ENCODE results near the gene KLHL35. TPM values are rescaled to one million over a fixed set of nuclear protein-coding genes. Genes with fewer than 3 reads are reported as not detected.

KLHL35 gene
- total RNA-seq, 4 donors from 2014 or later = 0.27 to 0.32 TPM; not detected in 2

- no peak for DNase-seq
- Histone ChIP-seq H3K36me3 (no peaks in the 10 kb centered on the region), H3K4me1 (peaks cover 18 to 44% (median 26%) of the 10 kb centered on the region in 4 donors), H3K27me3 (no peaks in the 10 kb centered on the region), H3K27ac (no peak overlapping the region), H3K4me3 (no peak overlapping the region), H3K9me3 (no peaks in the 10 kb centered on the region)
- TF ChIP-seq POLR2A (IDR thresholded peaks at IDR 0.05) = no peak
- TF ChIP-seq CTCF (IDR thresholded peaks at IDR 0.05) = no peak
- TF ChIP-seq POLR2AphosphoS5 (IDR thresholded peaks at IDR 0.05) = no peak
- no peak for TF ChIP-seq EP300 (IDR thresholded peaks at IDR 0.05; ENCODE audit: low read depth)
- intact Hi-C loops (cut with DNase I; ENCODE audit: low total_unique reads) = no loop called here
- in situ Hi-C loops (cut with MboI; ENCODE audit: low pct_ligation_motif_present in 1 of 4, low pct_unique_long_range_greater_than_20kb in 1 of 4, low sequenced_read_pairs in 3 of 4) = no loop called here
- 82% methylated on average over 9 of the region's 9 CpGs; no CpG with 5 or more reads in 1 of the 2 donors for WGBS, 2 donors (ENCODE audit: low coverage in 1 of 2)
Observed at GRCh38 chr11:75376175-75376574, 56.8 kb downstream of the KLHL35 start.

- Histone ChIP-seq H3K9me3 (no peaks in the 10 kb centered on the region), H3K27ac (no peak overlapping the region), H3K4me3 (no peak overlapping the region), H3K36me3 (no peaks in the 10 kb centered on the region), H3K27me3 (no peaks in the 10 kb centered on the region), H3K4me1 (peaks cover 12 to 39% (median 20%) of the 10 kb centered on the region in 4 donors)
- 75 to 100% methylated on average over 4 to 8 of the region's 8 CpGs for WGBS, 2 donors (ENCODE audit: low coverage in 1 of 2)
- TF ChIP-seq POLR2A (IDR thresholded peaks at IDR 0.05) (no peak), CTCF (IDR thresholded peaks at IDR 0.05) (no peak), POLR2AphosphoS5 (IDR thresholded peaks at IDR 0.05) (no peak), EP300 (IDR thresholded peaks at IDR 0.05; ENCODE audit: low read depth) (no peak)
- no peak for DNase-seq
- in situ Hi-C loops (cut with MboI; ENCODE audit: low pct_ligation_motif_present in 1 of 4, low pct_unique_long_range_greater_than_20kb in 1 of 4, low sequenced_read_pairs in 3 of 4) = no loop called here
- intact Hi-C loops (cut with DNase I; ENCODE audit: low total_unique reads) = no loop called here
Observed at GRCh38 chr11:75375626-75376025, 57.4 kb downstream of the KLHL35 start.

GRCh38 chr11:75374646-75375045, 58.4 kb downstream of the KLHL35 start:
- DNase-seq = no peak
- no peak for TF ChIP-seq CTCF (IDR thresholded peaks at IDR 0.05)
- Histone ChIP-seq H3K9me3 (no peaks in the 10 kb centered on the region), H3K27me3 (no peaks in the 10 kb centered on the region), H3K36me3 (no peaks in the 10 kb centered on the region), H3K4me3 (no peak overlapping the region), H3K27ac (no peak overlapping the region), H3K4me1 (peaks cover 12 to 37% (median 22%) of the 10 kb centered on the region in 4 donors)
- in situ Hi-C loops (cut with MboI; ENCODE audit: low pct_ligation_motif_present in 1 of 4, low pct_unique_long_range_greater_than_20kb in 1 of 4, low sequenced_read_pairs in 3 of 4) = no loop called here
- 89 to 93% methylated on average over 3 to 4 of the region's 4 CpGs for WGBS, 2 donors (ENCODE audit: low coverage in 1 of 2)
- intact Hi-C loops (cut with DNase I; ENCODE audit: low total_unique reads) = loop anchor here (1.0 kb wide), 1 partner anchor 26 kb away; no protein-coding TSS in a partner anchor

GRCh38 chr11:75373201-75373600, 59.8 kb downstream of the KLHL35 start:
- DNase-seq = no peak
- Histone ChIP-seq H3K36me3 (no peaks in the 10 kb centered on the region), H3K9me3 (no peaks in the 10 kb centered on the region), H3K4me1 (peaks cover 12 to 34% (median 24%) of the 10 kb centered on the region in 4 donors), H3K4me3 (no peak overlapping the region), H3K27ac (peak overlapping the region; percentile 70 to 83 (median 79)), H3K27me3 (no peaks in the 10 kb centered on the region)
- 82 to 85% methylated on average over 8 of the region's 8 CpGs for WGBS, 2 donors (ENCODE audit: low coverage in 1 of 2)
- in situ Hi-C loops (cut with MboI; ENCODE audit: low pct_ligation_motif_present in 1 of 4, low pct_unique_long_range_greater_than_20kb in 1 of 4, low sequenced_read_pairs in 3 of 4) = no loop called here
- intact Hi-C loops (cut with DNase I; ENCODE audit: low total_unique reads) = no loop called here
- no peak for TF ChIP-seq EP300 (IDR thresholded peaks at IDR 0.05; ENCODE audit: low read depth)
- no peak for TF ChIP-seq POLR2AphosphoS5 (IDR thresholded peaks at IDR 0.05)
- no peak for TF ChIP-seq POLR2A (IDR thresholded peaks at IDR 0.05)
- TF ChIP-seq CTCF (IDR thresholded peaks at IDR 0.05) = no peak

Small RNA genes lying within 50 kb of the gene (small RNA-seq; reads per million reads assigned to genes)
- gene SNORD15A (0 reads per million in 4 donors), gene SNORD15B (73.0 to 245 (median 133) reads per million in 4 donors)

Other genes with a start within 250 kb of the KLHL35 start
- 1 to 10 TPM in 1 of 4 donors, under 1 TPM in 1, not detected in 2; 0.40 to 3.7 TPM for gene TPBGL, start 192.4 kb downstream of the KLHL35 start, total RNA-seq
- gene ARRB1, start 81.5 kb downstream of the KLHL35 start, total RNA-seq = 10 to 100 TPM; 55.7 to 88.2 (median 78.0) TPM
- 1,000 to 10,000 TPM in 1 of 4 donors, 100 to 1,000 TPM in 3; 492 to 1,045 (median 813) TPM for gene RPS3, start 33.7 kb downstream of the KLHL35 start, total RNA-seq
- 10 to 100 TPM in 1 of 4 donors, 1 to 10 TPM in 2, not detected in 1; 3.7 to 10.1 (median 7.1) TPM for gene GDPD5, start 92.7 kb upstream of the KLHL35 start, total RNA-seq
- gene SERPINH1, start 129.1 kb upstream of the KLHL35 start, total RNA-seq = 100 to 1,000 TPM in 1 of 4 donors, 10 to 100 TPM in 3; 34.8 to 169 (median 76.0) TPM
- 1 to 10 TPM; 1.9 to 6.4 (median 3.0) TPM for gene MAP6, start 235.8 kb upstream of the KLHL35 start, total RNA-seq